ENCODE results near the gene CCDC86.

- TF ChIP-seq CTCF (IDR thresholded peaks at IDR 0.05) (no peak), POLR2AphosphoS5 (IDR thresholded peaks at IDR 0.05) (no peak)
Measured at GRCh38 chr11:60866911-60867870, 25.3 kb downstream of the CCDC86 start, which contains the start of gene ZP1.
